Stimulated activated CD8-positive, alpha-beta memory T cell treated with anti-CD3 and anti-CD28 coated beads, Interleukin-2, amount 100 ng/mL, for 48 hours (primary cell): ENCODE data around the gene ELFN2.

Experiments
- DNase-seq, 2 donors: peaks; one replicate each; pipeline ENCODE4 v3.0.0-alpha.2; 2020; ENCODE audit warnings: low read depth in 2 of 2

The ELFN2 gene

GRCh38 chr22:37427711-37428635 lies 694 bp upstream of the ELFN2 start:
- DNase-seq, result no peak

GRCh38 chr22:37426706-37427134 lies 559 bp downstream of the ELFN2 start:
- DNase-seq, result no peak

GRCh38 chr22:37425800-37426705 lies 1.2 kb downstream of the ELFN2 start:
- no peak for DNase-seq

- DNase-seq, result no peak
These were observed 1.9 kb downstream of the ELFN2 start for GRCh38 chr22:37425369-37425768.

GRCh38 chr22:37423283-37423682 lies 4.0 kb downstream of the ELFN2 start:
- DNase-seq, result no peak

GRCh38 chr22:37421468-37421877 lies 5.8 kb downstream of the ELFN2 start:
- DNase-seq, result no peak

GRCh38 chr22:37420686-37421467 lies 6.4 kb downstream of the ELFN2 start:
- DNase-seq, result no peak

- DNase-seq, result peak in 1 of 2 donors; percentile 20
These were observed 7.2 kb downstream of the ELFN2 start for GRCh38 chr22:37419969-37420685.

GRCh38 chr22:37419370-37419968 lies 7.8 kb downstream of the ELFN2 start:
- DNase-seq, result no peak

GRCh38 chr22:37418627-37419369 lies 8.5 kb downstream of the ELFN2 start:
- no peak for DNase-seq

GRCh38 chr22:37417677-37418348 lies 9.5 kb downstream of the ELFN2 start:
- DNase-seq, result no peak

GRCh38 chr22:37417264-37417663 lies 10.0 kb downstream of the ELFN2 start:
- DNase-seq, result no peak

- peak in 1 of 2 donors; percentile 21 for DNase-seq
These were observed 10.5 kb downstream of the ELFN2 start for GRCh38 chr22:37416827-37417226.

- DNase-seq, result no peak
These were observed 10.9 kb downstream of the ELFN2 start for GRCh38 chr22:37416389-37416788.

GRCh38 chr22:37415210-37415609 lies 12.1 kb downstream of the ELFN2 start:
- no peak for DNase-seq

- DNase-seq, result no peak
These were observed 13.0 kb downstream of the ELFN2 start for GRCh38 chr22:37414288-37414687.

GRCh38 chr22:37413546-37413945 lies 13.7 kb downstream of the ELFN2 start:
- no peak for DNase-seq

- no peak for DNase-seq
These were observed 14.6 kb downstream of the ELFN2 start for GRCh38 chr22:37412495-37413250.

GRCh38 chr22:37411655-37412054 lies 15.6 kb downstream of the ELFN2 start:
- no peak for DNase-seq
